Transverse colon (tissue), 3 donors: ENCODE measurements around the gene SLC37A1.

Source experiments
- CTCF ChIP-seq, 5 experiments: fragments of 200-600 bp in 3 of 5; fragments of 450-650 bp in 2 of 5; sonication (generic) in 3 of 5; IDR thresholded peaks; 1 replicate in 2 of 5; 2 replicates in 3 of 5; pipeline ENCODE4 v1.5.1; 2016 to 2017; ENCODE audit warnings: antibody characterized with exemption in 5 of 5, inconsistent platforms in 3 of 5, mild to moderate bottlenecking in 2 of 5, moderate library complexity in 1 of 5
- POLR2A ChIP-seq: fragments of 450-650 bp; IDR thresholded peaks from one replicate; pipeline ENCODE4 v1.6.1; 2016; ENCODE audit warnings: antibody characterized with exemption, mild to moderate bottlenecking, moderate library complexity

DNA sequence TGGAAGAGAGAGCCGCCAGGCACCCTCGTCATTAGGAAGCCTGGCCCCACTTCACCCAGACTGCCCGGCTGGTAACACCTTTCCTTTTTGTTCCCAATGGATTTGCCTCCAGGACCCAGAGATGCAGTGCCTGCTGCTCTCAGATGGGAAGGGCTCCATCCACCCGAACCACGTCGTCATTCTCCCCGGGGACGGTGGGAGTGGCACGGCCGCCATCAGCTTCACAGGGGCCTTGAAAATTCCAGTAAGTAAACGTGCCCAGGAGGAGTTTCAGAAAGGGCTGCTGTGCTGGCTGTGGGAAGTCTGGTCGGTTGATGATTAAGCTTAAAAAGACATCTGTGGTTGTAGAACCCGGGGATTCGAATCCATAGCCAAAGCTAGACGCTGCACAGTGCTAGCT is 45.2 kb downstream of the SLC37A1 start:
- no peak for TF ChIP-seq CTCF (IDR thresholded peaks at IDR 0.05)
- no peak for TF ChIP-seq POLR2A
